ENCODE measurements around the gene ARHGEF28.

The ARHGEF28 gene, protein sequence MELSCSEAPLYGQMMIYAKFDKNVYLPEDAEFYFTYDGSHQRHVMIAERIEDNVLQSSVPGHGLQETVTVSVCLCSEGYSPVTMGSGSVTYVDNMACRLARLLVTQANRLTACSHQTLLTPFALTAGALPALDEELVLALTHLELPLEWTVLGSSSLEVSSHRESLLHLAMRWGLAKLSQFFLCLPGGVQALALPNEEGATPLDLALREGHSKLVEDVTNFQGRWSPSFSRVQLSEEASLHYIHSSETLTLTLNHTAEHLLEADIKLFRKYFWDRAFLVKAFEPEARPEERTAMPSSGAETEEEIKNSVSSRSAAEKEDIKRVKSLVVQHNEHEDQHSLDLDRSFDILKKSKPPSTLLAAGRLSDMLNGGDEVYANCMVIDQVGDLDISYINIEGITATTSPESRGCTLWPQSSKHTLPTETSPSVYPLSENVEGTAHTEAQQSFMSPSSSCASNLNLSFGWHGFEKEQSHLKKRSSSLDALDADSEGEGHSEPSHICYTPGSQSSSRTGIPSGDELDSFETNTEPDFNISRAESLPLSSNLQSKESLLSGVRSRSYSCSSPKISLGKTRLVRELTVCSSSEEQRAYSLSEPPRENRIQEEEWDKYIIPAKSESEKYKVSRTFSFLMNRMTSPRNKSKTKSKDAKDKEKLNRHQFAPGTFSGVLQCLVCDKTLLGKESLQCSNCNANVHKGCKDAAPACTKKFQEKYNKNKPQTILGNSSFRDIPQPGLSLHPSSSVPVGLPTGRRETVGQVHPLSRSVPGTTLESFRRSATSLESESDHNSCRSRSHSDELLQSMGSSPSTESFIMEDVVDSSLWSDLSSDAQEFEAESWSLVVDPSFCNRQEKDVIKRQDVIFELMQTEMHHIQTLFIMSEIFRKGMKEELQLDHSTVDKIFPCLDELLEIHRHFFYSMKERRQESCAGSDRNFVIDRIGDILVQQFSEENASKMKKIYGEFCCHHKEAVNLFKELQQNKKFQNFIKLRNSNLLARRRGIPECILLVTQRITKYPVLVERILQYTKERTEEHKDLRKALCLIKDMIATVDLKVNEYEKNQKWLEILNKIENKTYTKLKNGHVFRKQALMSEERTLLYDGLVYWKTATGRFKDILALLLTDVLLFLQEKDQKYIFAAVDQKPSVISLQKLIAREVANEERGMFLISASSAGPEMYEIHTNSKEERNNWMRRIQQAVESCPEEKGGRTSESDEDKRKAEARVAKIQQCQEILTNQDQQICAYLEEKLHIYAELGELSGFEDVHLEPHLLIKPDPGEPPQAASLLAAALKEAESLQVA (N-terminal part only)

DNA sequence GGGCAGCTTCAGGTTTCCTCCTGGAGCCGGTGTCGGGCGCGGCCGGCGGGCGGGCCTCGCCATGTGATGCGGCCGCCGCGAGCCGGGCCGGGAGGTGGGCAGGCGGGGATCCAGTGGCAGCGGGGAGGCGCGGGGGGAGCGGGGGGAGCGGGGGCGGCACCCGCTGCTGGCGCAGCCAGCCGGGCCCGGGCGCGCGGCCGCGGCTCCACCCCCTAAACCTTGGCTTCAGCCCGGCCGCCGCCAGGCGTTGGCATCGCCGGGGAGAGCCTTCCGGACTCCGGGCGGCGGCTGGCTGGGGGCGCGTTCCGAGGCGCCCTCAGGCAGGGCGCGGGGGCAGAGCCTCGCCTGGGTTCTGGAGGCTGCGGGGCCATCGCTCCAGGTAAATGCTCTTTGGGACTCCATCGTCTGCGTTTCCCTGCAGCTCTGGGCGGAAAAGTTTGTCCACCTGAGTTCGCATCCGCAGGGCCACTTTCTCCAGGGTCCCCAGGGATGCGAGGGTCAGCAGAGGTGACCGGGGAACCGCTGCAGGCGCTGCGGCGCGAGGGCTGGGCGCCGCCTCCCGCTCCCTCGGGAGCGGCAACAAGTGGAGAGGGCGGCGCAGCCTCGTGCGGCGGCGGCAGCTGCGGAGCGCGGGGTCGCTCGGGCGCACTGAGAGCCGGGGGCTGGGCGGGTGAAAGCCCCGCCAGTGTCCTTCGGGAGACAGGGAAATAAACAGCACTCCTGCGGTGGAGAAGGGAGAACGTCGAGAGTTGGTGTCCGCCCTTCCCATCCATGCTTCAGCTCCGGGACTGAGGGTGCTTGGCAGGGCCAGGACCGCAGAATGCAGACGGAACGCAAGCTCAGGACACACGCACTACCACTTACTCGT, at the start of gene ARHGEF28:
TSS of gene ARHGEF28 (plus strand) at position 253 of the 868 bp plus-strand sequence. CDS start 58,656 bp downstream, outside the sequence.
- no peak for DNase-seq

DNA sequence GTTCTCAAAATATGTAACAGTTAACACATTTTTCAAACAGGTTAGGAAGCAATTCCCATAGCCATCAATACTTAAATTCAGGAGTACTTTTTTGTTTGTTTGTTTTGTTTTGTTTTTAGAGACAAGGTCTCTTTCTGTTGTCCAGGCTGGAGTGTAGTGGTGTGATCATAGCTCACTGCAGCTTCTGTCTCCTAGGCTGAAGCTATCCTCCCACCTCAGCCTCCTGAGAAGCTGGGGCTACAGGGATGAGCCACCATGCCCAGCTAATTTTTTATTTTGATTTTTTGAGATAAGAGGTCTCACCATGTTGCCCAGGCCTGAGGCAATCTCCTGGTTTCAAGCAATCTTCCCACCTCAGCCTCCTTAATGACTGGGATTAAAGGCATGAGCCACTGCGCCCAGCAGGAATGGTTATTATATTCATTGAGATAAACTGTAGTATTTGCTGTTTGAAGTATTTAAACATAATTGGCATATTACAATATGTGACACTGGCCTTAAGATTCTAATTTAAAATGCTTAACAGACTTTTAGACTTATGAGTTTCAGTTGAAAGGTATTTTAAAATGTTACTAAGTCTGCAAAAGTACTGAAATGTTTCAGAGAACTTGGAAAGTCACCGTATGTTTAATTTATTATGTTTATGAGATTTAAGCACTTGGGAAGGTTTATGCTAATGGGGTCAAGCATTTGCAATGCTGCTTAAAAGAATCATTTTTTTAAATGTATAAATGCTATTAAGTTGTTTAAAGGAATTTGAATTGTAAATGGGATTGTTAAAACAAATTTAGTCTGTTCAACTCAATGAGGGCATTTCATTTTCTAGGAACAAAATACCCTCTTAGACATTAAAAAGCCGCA, 43.5 kb upstream of the ARHGEF28 start:
- no peak for DNase-seq

DNA sequence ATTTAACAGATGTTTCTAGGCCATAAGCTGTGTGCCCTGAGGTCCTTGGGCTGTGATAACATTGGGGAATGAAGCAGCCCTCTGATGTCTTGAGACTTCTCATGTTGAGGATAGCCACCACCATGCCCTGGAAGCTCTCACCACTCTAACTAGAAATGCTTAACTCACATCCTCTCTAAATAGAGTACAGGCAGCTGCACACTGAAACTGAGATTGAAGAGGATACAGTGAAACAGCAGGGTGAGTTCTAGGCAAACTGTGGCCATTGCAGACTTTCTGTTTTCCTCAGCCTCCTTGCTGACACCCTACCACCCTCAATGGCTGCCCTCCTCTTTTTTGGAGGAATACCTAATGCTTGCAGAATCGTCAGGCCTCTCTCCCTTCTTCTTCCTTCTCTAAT, 38.1 kb upstream of the ARHGEF28 start:
- DNase-seq, result no peak

DNA sequence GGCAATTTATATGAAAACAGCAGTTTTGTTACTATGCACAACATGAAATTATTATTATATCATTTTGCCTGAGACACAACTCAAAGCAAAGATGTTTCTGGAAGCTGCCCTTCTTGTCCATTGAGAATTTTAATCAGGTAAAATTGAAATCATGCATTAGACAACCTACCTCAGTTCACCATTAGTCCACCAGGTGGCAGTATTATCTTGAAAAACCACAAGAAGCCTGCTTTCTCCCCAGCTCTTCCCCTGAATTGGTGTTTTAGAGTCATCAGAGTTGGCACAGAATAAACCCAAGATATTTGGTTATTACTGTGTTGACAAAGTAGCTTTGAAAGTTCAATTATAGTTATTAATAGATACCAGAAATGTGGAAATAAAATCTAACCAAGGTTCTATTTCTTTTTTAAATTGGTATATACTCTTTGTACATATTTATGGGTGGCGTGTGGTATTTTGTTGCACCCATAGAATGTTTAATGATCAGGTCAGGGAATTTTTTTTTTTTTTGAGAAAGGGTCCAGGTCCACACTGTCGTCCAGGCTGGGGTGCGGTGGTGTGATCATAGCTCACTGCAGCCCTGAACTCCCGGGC, 34.8 kb upstream of the ARHGEF28 start:
- no peak for DNase-seq

DNA sequence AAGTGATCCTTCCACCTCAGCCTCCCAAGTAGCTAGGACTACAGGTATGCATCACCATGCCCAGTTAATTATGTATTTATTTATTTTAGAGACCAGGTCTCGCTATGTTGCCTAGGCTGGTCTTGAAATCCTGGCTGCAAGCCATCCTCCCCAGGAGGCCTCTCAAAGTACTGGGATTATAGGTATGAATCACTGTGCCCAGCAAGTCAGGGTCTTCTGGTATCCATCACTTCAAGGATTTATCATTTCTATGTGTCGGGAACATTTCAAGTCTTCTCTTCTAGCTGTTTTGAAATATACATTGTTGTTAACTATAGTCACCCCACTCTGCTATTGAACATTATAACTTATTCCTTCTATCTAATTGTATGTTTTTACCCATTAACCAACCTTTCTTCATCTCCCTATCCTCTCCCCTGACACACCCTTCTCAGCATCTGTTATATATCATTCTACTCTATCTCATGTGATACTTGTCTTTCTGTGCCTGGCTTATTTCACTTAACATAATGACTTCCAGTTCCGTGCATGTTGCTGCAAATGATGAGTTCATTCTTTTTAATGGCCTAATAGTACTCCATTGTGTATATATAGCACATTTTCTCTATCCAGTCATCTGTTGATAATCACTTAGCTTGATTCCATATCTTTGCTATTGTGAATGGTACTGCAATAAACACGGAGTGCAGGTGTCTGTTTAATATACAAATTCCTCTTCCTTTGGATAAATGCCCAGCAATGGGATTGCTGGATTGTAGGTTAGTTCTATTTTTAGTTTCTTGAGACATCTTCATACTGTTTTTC, 34.1 kb upstream of the ARHGEF28 start:
- no peak for DNase-seq

DNA sequence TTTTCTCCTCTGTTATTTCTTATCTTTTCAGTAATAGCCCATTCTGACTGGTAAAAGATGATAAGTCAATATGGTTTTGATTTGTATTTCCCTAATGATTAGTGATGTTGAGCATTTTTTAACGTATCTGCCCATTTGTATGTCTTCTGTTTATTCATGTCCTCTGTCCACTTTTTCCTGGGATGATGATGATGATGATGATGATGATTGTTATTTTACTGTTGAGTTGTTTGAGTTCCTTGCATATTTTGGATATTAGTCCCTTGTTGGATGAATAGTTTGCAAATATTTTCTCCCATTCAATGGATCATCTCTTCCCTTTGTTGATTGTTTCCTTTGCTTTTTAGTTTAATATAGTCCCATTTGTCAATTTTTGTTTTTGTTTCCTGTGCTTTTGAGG, 33.4 kb upstream of the ARHGEF28 start:
- DNase-seq, result no peak

DNA sequence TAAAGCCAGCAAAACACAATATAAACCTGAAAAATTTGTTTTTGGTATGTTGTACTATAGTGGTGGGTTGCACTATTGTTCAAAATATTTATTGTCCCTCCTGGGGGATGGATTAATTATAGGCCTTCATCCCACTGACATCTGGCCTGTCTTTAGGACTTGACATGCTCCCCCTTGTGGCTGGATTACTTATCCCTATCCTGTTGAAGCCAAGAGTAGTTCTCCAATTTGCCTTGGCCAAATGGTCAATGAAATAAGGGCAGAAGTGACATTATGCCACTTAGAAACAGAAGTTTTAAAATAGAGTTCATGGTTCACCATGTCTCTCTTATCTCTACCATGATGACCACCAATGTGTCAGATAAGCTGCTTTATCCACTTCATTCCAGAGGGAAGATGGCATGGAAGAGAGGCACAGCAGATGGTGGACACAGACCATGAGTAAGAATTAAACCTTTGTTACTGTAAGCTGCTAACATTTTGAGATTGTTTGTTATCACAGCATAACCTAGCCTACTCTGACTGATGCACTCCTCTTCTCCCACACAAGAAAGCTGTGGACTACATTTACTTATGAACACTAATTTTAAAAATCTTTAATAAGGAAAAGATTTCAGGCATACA, 29.2 kb upstream of the ARHGEF28 start:
- no peak for DNase-seq

DNA sequence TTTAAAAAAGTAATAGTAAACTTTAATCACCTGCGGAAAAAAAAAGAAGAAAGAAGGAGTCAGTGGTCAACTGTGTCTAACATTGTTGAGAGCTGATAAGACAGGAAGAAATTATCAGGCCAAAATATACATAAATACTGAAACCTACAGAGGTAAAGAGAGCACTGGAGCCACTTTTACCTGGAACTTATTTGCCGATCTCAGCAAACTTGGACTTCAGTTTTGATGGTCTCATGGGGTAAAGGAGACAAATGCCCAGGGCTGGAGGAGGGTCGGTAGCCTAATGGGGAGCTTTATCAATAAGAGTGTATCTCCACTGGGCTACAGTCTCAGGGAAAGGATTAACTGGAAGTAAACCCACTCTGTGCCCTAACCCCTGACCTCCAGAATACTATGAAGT, 26.6 kb upstream of the ARHGEF28 start:
- DNase-seq, result no peak

DNA sequence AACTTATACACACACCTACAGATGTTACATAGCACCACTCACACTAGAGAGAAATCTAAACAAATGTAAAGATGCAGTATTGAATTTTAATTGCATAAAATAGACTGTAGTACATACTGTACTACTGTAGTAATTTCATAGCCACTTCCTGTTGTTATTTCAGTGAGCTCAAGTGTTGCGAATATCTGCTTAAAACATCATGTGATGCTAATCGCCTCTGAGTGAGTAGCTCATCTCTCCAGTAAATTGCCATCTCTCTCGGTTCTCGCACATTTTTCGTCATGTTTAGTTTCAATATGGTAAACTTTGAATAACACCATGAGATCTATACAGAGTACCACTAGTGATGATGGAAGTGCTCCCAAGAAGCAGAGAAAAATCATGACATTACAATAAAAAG, 22.0 kb upstream of the ARHGEF28 start:
- DNase-seq, result no peak

DNA sequence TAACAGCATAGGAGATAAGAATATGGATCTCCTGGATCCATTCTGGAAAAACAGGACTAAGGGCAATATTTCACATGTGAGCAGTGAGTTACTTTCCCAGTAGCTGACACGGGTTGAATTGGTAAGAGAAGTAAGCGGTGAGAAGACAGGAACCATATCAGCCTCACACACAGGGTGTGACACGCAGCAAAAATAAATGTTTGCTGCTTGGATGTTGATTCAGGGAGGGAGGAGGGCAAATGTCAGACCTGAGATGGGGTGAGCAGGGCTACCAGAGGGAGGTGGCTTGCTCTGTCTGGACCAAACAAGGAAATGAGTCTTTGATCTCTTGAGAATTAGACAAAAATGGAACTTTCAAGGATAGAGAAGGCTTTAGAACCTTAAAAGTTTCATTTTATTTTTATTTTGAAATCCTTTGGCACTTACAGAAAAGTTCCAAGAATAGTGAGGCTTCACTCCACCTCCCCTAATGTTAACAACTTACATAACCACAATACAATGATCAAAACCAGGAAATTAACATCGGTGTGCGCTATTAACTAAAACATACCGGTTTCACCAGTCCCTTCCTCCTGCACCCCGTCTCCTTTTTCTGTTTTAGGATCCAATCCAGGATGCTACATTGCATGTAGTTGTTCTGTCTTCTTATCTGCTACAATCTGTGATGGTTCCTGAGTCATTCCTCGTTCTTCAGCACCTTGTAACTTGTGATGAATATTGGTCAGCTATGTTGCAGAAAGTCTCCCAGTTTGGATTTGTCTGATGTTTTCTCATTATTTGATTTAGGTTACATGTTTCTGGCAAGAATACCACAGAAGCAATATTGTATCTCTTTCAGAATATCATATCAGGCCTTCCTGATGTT, 20.5 kb upstream of the ARHGEF28 start:
- DNase-seq, result no peak

DNA sequence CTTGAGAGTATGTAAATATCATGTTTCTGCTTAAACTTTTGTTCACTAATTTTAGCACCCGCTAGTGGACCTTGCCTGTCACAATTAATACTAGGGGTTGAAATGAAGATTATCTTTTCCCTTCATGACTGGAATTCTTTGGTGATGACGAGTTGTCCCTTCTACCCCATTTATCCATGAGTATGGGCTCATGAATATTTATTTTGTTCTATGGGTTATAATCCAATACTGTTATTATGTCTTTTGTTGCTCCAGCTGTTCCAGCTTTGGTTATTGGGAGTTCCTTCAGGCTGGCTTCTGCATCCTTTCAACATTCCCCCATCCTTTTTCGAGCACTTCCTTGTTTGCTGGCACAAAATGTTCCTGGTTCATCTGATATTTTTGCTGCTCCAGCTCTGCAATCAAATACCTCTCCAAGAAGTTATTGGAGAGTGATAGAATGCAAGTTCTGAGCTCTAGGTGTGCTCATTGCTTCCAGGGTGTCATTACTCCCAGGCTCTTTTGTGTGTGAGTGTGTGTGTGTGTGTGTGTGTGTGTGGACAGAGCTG, 19.7 kb upstream of the ARHGEF28 start:
- no peak for DNase-seq

DNA sequence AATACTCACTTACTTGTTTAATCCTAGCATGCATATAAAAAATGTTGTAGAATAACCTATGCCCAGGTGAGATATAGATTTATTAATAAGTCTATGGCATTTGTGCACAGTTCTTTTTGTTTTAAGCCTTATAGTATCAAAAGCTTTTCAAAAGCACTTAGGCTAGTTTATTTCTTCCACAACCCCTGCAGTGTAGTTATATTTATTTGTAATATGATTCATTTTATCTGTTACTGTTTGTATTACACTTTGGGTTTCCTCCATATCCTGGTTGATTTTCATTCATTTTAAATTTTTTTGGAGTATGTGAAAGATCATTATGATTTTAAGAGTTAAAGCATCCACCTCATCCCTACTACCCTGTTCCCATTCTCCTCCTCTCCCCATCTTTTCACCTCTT, 18.8 kb upstream of the ARHGEF28 start:
- no peak for DNase-seq

DNA sequence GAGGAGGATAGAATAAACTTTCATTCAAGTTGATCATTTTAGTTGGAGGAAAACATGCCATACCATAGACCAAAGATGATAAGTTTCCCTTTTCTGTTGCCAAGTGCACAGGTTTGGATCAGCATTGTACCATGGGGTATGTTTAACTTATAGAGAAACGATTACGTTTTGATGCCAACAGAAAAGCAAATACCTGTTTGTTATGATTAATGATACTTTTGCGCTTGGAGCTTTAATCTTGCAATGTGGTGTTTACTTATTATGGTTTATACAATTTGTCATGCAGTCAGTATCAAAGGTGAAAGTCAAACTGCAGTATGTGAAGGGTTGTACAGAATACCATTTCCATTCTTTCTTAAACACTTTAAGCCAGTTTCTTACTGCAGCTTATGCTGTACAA, 13.2 kb upstream of the ARHGEF28 start:
- no peak for DNase-seq

DNA sequence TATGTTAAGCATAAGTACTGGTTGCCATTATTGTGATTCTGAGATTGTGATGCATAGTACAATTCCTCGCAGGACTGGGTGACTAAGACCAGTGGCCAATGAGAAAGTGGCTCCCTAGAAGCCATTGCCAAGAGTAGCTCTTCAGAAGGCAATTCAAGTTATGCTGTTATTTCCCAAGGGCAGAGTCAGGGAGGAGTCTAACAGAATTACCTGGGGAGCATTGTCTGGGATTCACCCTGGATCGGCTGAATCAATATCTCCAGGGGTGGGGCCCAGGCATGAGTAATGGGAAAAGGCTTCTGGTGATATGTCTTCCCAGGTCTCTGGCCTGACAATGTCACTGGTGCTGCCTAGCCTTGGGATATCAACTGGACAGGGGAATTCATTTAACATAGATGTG, 10.9 kb upstream of the ARHGEF28 start:
- DNase-seq, result no peak

DNA sequence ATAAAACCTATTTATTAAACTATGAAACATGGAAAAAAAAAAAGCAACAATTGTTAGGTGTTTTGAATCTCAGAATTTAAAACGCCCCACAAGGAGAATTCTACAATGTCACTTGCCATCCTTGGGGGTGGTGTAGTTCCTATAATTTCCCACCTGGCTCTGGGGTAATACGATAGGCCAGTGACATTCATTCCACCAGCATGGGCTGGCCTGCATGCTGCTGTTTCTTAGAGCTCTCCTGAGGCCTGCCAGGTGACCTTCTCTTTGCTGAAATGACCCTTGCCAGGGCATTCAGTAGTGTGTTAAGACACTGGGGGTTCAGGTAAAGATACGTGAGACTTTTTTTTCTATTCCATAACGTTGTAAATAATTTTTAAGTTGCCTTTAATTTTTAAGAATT, 10.0 kb upstream of the ARHGEF28 start:
- no peak for DNase-seq

DNA sequence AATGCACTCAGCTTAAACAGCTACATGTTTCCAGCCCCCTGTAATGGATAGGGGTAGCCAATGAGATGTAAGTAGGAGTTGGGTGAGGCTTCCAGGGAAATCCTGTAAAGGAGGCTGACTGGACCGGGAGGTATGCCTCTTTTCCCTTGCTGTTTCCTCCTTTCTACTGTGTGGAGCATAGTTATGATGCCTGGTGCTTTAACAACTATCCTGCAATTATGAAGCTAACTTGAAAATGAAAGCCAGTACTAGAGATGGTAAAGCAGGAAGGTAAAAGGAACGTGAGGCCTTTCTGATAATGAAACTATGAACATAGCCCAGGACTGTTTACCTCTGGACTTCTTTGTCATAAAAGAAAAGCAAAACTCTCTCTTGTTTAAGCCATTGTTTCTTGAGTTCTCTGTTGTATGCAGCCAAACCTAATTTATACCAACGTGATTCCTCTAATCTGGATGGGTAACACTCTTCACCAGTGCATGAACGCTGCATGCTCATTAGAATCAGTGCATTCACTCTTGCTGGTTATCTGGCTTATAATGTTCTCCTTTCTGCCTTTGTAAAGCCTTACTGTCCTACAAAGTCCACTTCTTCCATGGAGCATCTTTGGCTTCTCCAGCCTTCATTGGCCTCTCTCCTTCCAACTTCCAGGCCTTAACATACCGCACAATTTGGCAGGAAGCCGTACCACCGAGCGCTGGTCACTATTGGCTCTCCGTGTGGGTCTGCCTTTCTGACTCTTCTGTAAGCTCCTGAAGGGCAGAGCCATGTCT, 8.3 kb upstream of the ARHGEF28 start:
- DNase-seq, result no peak

Data from cortex of kidney (tissue), 1 donor.